Activated CD4-positive, alpha-beta T cell treated with anti-CD3 and anti-CD28 coated beads, Interleukin-2, amount 10 ng/mL, durations not matched to agents 7 days and 5 days (primary cell): ENCODE data around the gene NFKBIL1. TPM values are rescaled to one million over a fixed set of nuclear protein-coding genes. Genes with fewer than 3 reads are reported as not detected.

ENCODE experiments used
- CTCF ChIA-PET: fragments of 350-600 bp; sonication (Branson Sonifier 250); formaldehyde crosslinking; loops from one replicate; lab custom pipeline; 2021; ENCODE audit warnings: antibody characterized with exemption; lab: Charles Lee
- POLR2A ChIA-PET: fragments of 350-600 bp; sonication (Branson Sonifier 250); formaldehyde crosslinking; loops from one replicate; lab custom pipeline; 2021; ENCODE audit warnings: antibody characterized with exemption; lab: Charles Lee
- DNase-seq: peaks from one replicate; pipeline ENCODE4 v3.0.0-alpha.2; 2020
- H3K27ac Mint-ChIP-seq: one replicate; pipeline ENCODE4 v1.8.0; 2021; ENCODE audit warnings: mild to moderate bottlenecking, moderate library complexity, mixed read lengths
- H3K27me3 Mint-ChIP-seq: one replicate; pipeline ENCODE4 v1.8.0; 2021; ENCODE audit warnings: mixed read lengths
- H3K36me3 Mint-ChIP-seq: one replicate; pipeline ENCODE4 v1.8.0; 2021; ENCODE audit warnings: low read depth, mixed read lengths
- H3K4me1 Mint-ChIP-seq: one replicate; pipeline ENCODE4 v1.8.0; 2021; ENCODE audit warnings: mixed read lengths
- H3K4me3 Mint-ChIP-seq: one replicate; pipeline ENCODE4 v1.8.0; 2021; ENCODE audit warnings: mild to moderate bottlenecking, moderate library complexity, mixed read lengths
- H3K9me3 Mint-ChIP-seq: one replicate; pipeline ENCODE4 v1.8.0; 2021; ENCODE audit warnings: mixed read lengths
- total RNA-seq, 2 experiments: library from RNA; stranded (reverse); gene quantifications; one replicate each; pipeline ENCODE4 v1.2.3, GENCODE V29; 2021

NFKBIL1 gene
- total RNA-seq, 2 experiments from 2014 or later, result 15.8 to 16.0 TPM

DNA sequence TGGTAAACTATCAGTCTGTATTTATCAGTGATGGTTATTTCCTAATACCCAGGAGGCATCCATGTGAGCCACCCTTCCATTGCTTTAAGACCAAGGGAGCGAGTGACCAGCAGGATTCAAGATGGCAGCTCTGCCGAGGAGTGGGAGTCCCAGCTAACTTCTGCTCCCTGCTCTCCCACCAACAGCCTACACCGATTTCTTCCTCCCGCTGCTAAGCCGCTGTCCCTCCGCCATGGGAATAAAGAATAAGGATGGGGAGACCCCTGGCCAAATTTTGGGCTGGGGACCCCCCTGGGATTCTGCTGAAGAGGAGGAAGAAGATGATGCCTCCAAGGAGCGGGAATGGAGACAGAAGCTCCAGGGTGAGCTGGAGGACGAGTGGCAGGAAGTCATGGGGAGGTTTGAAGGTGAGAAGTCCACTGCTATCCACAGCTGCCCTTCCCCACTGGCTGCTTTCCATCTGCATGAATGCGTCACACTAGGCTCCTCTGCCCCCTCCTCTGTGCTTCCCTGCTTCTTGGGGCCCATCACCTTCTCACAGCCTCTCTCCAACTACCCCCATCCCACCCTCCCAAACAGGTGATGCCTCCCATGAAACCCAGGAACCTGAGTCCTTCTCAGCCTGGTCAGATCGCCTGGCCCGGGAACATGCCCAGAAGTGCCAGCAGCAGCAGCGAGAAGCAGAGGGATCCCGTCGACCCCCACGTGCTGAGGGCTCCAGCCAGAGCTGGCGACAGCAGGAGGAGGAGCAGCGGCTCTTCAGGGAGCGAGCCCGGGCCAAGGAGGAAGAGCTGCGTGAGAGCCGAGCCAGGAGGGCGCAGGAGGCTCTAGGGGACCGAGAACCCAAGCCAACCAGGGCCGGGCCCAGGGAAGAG, 10.3 kb downstream of the NFKBIL1 start:
- Mint-ChIP-seq H3K27ac (peak overlapping the region; percentile 69), H3K9me3 (no peaks in the 10 kb centered on the region), H3K27me3 (peaks cover 7% of the 10 kb centered on the region), H3K4me1 (peaks cover 65% of the 10 kb centered on the region), H3K4me3 (no peak overlapping the region), H3K36me3 (peaks cover 45% of the 10 kb centered on the region)
- ChIA-PET POLR2A (no interaction called here), CTCF (interaction anchor here (1.1 to 23.4 kb wide), 7 partner anchors 9 to 41 kb away, joined by 4 to 497 read pairs (median 5); partner anchors contain the start of genes ATP6V1G2, LST1, LTB and NCR3)
- no peak for DNase-seq

DNA sequence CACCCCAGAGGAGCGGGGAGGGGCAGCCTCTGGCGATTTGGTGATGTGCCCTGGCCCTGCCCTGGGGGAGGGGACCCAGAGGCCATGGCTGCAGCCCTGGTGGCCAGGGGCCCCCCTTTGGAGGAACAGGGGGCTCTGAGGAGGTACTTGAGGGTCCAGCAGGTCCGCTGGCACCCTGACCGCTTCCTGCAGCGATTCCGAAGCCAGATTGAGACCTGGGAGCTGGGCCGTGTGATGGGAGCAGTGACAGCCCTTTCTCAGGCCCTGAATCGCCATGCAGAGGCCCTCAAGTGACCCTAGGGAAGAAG, 10.9 kb downstream of the NFKBIL1 start:
- Mint-ChIP-seq H3K9me3 (no peaks in the 10 kb centered on the region), H3K36me3 (peaks cover 49% of the 10 kb centered on the region), H3K4me1 (peaks cover 69% of the 10 kb centered on the region), H3K4me3 (peak overlapping the region; percentile 62), H3K27ac (peak overlapping the region; percentile 89), H3K27me3 (peaks cover 11% of the 10 kb centered on the region)
- DNase-seq, result no peak
- CTCF ChIA-PET, result interaction anchor here (1.1 to 23.4 kb wide), 7 partner anchors 8 to 40 kb away, joined by 4 to 497 read pairs (median 16); partner anchors contain the start of genes ATP6V1G2, LST1, LTB and NCR3
- POLR2A ChIA-PET, result interaction anchor here (1.0 kb wide), 1 partner anchor 17 kb away, joined by 8 read pairs; the partner anchor contains the start of gene TNF

DNA sequence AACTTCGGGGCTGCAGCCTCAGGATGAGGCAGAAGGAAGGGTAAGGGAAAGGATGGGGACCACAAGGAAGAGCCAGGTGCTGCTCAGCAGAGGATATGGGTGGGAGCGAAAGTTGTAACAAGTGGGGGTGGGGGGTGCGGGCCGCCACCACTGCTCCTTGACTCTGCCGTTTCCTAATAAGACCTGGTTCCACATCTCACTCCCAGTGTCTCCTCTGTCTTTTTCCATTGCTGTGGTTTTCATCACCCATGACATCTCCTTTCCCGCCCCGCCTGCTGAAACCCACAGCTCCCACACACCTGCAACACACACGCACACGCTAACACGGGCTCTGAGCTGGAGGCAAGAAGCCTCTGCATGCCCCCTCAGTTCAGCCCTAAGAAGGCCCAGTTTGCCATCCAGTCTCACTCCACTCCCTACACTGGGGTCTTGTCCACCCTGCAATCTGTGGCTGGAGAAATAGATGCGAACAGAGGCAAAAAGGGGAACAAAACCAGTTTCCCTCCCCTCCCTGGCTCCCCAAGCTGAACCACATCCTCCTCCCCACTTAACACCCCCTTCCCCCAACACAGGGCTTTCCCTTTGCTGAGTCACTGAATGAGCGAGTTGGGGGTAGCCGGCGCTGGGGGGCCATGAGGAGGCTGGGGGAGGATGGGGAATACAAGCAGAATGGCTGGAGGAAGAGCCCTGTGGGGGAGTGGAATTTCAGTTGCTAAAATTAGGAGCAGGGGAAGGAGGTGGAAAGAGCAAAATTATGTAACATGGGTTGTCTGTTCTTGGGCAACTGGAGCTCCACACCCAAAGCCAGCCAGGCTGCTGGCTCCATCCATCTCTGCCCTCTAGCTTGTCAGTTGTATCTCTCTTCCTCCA, 11.5 kb downstream of the NFKBIL1 start:
- ChIA-PET CTCF (interaction anchor here (1.3 to 23.4 kb wide), 8 partner anchors 8 to 40 kb away, joined by 3 to 497 read pairs (median 16); partner anchors contain the start of genes LTA, LTB, NCR3 and TNF), POLR2A (interaction anchor here (0.6 to 1.6 kb wide), 4 partner anchors 10 to 22 kb away, joined by 3 to 8 read pairs (median 5); partner anchors contain the start of gene TNF)
- Mint-ChIP-seq H3K36me3 (peaks cover 52% of the 10 kb centered on the region), H3K9me3 (no peaks in the 10 kb centered on the region), H3K27ac (peak overlapping the region; percentile 89), H3K4me1 (peaks cover 72% of the 10 kb centered on the region), H3K27me3 (peaks cover 14% of the 10 kb centered on the region), H3K4me3 (peak overlapping the region; percentile 62)
- peak; percentile 59 for DNase-seq

DNA sequence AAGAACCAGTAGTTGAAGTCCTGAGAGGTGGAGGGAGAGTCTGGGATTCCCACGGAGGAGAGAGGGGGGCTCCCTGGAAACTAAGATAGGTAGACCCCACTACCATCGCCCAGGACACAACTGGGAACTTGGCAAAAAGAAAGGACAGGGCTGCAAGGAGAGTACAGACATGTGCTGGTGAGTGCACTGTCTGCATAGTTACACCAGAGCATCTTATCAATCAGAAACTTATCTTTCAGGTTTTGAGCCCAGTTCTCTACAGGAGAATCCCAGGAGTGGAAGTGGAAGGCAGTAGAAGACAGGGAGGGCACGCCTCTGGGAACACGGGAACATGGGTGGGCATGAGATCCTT, 12.2 kb downstream of the NFKBIL1 start:
- DNase-seq, result no peak
- Mint-ChIP-seq H3K4me3 (peak overlapping the region; percentile 62), H3K36me3 (peaks cover 53% of the 10 kb centered on the region), H3K27me3 (peaks cover 15% of the 10 kb centered on the region), H3K27ac (peak overlapping the region; percentile 89), H3K4me1 (peaks cover 72% of the 10 kb centered on the region), H3K9me3 (no peaks in the 10 kb centered on the region)
- ChIA-PET POLR2A (interaction anchor here (0.5 to 1.6 kb wide), 4 partner anchors 9 to 28 kb away, joined by 3 to 6 read pairs (median 4); no protein-coding TSS in a partner anchor), CTCF (interaction anchor here (1.3 to 23.4 kb wide), 8 partner anchors 9 to 39 kb away, joined by 3 to 497 read pairs (median 16); partner anchors contain the start of genes LTA, LTB, NCR3 and TNF)

DNA sequence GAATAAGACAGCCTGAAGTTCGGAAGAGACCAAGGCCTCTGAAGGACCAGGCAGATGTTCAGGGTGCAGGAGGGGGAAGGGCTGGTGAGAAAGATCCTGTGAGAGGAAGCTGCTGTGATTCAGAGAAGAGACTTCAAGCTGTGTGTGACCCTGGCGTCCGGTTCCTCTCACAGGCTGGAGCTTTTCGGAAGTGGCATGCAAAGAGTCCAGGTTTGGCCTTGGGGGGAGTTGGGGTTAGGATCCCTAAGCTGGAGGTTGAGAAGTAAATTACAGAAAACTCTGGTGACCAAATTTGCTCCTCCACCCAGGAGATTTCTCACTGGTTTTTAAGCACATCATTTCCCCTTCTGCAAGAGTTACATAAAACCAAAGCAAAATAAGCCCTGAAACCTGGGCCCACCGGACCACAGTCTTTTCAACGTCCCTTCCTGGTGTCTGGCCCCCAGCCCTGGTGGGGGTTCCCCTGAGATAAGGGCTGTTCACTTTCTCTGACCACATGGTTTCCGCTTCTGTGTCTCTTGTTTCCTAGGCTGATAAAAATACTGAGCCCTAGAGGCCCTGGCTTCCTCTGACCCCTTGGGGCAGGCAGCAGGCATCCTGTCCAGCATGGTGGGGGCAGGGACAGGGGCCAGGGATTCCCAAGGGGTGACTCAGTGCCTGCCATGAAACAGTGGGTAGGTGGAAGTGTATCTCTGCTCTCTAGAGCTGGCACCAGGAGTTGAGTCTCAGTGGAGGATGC, 12.7 kb downstream of the NFKBIL1 start:
- peaks cover 59% of the 10 kb centered on the region for H3K36me3 Mint-ChIP-seq
- ChIA-PET POLR2A (interaction anchor here (0.5 to 1.6 kb wide), 4 partner anchors 8 to 27 kb away, joined by 3 to 6 read pairs (median 4); partner anchors contain the start of gene TNF), CTCF (interaction anchor here (0.6 to 23.4 kb wide), 8 partner anchors 10 to 39 kb away, joined by 3 to 497 read pairs (median 16); partner anchors contain the start of genes LST1, LTA, LTB and NCR3)
- H3K4me1 Mint-ChIP-seq, result peaks cover 73% of the 10 kb centered on the region
- H3K9me3 Mint-ChIP-seq, result no peaks in the 10 kb centered on the region
- peak overlapping the region; percentile 62 for H3K4me3 Mint-ChIP-seq
- DNase-seq, result peak; percentile 66
- peaks cover 21% of the 10 kb centered on the region for H3K27me3 Mint-ChIP-seq
- peak overlapping the region; percentile 89 for H3K27ac Mint-ChIP-seq

DNA sequence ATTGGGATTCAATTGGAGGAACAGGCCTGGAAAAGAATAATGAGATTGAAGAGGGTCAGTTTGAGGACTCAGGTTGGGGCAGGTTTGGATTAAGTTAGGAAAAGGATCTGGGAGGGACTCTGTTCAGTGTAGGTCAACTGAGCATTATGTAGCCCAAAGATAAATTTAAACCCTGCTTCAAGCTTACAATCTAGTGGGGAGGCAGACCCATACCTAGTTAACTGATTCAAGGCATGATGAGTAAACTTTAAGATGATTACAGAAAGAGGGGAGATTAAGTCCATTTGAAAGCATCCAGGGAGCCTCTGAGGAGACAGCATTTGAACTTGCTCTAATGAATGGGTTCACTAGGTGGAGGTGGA, 13.3 kb downstream of the NFKBIL1 start:
- no peak for DNase-seq
- no peak overlapping the region for H3K27ac Mint-ChIP-seq
- peaks cover 77% of the 10 kb centered on the region for H3K4me1 Mint-ChIP-seq
- POLR2A ChIA-PET, result interaction anchor here (0.9 kb wide), 1 partner anchor 15 kb away, joined by 3 read pairs; the partner anchor contains the start of gene TNF
- H3K36me3 Mint-ChIP-seq, result peaks cover 64% of the 10 kb centered on the region
- CTCF ChIA-PET, result interaction anchor here (3.0 to 23.4 kb wide), 6 partner anchors 10 to 38 kb away, joined by 14 to 497 read pairs (median 21); partner anchors contain the start of genes LTA, LTB, NCR3 and TNF
- H3K9me3 Mint-ChIP-seq, result no peaks in the 10 kb centered on the region
- H3K4me3 Mint-ChIP-seq, result peak overlapping the region; percentile 62
- H3K27me3 Mint-ChIP-seq, result peaks cover 26% of the 10 kb centered on the region

DNA sequence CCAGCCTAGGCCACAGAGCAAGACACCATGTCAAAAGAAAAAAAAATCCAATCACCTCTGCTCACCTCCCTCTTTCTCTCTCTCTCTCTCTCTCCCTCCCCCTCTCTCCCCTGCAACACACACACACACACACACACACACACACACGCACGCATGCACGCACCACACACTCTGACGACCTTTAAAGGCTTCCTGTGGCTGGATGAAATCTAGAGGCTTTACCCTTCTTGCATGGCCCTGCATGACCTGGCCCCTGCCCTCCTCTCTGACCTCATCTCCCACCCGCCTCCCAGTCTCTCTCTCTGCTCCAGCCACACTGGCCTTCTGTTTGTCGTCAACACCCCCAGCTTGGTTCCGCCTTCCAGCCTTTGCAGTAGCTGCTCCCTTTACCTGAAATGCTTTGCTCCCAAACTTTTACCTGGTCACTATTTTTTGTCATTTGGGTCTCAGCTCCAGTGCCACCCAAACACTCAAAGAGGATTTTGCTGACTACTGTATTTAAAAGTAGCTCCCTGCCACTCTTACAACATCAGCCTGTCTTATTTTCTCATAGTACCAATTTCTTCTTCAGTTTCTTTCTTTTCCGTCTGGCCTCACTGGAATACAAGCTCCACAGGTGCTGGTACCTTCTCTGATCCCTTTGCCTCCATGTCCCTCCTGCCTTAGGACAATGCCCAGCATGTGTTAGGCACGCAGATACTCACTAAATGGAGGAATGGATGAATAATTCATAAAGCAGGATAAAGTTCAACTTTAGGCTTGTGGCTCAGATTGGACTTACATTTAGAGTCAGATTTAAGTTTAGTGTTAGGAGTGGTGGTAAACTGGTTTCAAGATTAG, 20.3 kb downstream of the NFKBIL1 start:
- DNase-seq, result peak; percentile 27
- Mint-ChIP-seq H3K9me3 (no peaks in the 10 kb centered on the region), H3K4me3 (peak overlapping the region; percentile 3), H3K4me1 (peaks cover 71% of the 10 kb centered on the region), H3K27ac (peak overlapping the region; percentile 75), H3K27me3 (peaks cover 27% of the 10 kb centered on the region), H3K36me3 (peaks cover 25% of the 10 kb centered on the region)
- ChIA-PET CTCF (interaction anchor here (0.7 to 6.7 kb wide), 9 partner anchors 10 to 93 kb away, joined by 3 to 60 read pairs (median 9); partner anchors contain the start of genes C6orf47, LST1, LTB and NCR3), POLR2A (interaction anchor here (0.5 to 1.9 kb wide), 4 partner anchors 8 to 370 kb away, joined by 3 to 4 read pairs (median 4); partner anchors contain the start of gene LTB)

DNA sequence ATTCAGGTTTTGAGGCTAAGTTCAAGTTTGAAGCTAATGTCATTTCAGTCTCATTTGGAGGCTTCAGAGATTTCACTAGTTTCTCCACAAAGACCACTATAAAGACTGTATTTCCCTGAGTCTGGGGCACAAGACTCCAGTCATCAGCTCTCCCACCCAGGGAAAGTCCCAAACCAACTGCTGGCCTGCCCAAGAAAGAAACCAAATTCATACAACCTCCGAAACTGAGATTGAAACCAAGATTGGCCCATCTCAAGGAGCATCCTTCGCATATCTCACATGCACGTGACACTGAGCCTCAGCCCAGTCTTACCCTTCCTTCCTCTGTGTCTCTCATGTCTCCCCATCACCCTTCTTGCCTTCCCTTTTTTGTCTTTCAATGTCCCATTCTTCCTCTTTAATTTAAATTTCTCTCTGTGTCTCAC, 21.1 kb downstream of the NFKBIL1 start:
- ChIA-PET POLR2A (interaction anchor here (0.5 to 1.9 kb wide), 5 partner anchors 9 to 371 kb away, joined by 3 to 4 read pairs (median 3); partner anchors contain the start of gene LTB), CTCF (interaction anchor here (0.7 to 6.7 kb wide), 9 partner anchors 9 to 92 kb away, joined by 3 to 60 read pairs (median 9); partner anchors contain the start of genes C6orf47, LST1, LTB and NCR3)
- Mint-ChIP-seq H3K4me1 (peaks cover 74% of the 10 kb centered on the region), H3K4me3 (peak overlapping the region; percentile 3), H3K27me3 (peaks cover 21% of the 10 kb centered on the region), H3K27ac (peak overlapping the region; percentile 75), H3K9me3 (no peaks in the 10 kb centered on the region), H3K36me3 (peaks cover 22% of the 10 kb centered on the region)
- DNase-seq, result peak; percentile 87

DNA sequence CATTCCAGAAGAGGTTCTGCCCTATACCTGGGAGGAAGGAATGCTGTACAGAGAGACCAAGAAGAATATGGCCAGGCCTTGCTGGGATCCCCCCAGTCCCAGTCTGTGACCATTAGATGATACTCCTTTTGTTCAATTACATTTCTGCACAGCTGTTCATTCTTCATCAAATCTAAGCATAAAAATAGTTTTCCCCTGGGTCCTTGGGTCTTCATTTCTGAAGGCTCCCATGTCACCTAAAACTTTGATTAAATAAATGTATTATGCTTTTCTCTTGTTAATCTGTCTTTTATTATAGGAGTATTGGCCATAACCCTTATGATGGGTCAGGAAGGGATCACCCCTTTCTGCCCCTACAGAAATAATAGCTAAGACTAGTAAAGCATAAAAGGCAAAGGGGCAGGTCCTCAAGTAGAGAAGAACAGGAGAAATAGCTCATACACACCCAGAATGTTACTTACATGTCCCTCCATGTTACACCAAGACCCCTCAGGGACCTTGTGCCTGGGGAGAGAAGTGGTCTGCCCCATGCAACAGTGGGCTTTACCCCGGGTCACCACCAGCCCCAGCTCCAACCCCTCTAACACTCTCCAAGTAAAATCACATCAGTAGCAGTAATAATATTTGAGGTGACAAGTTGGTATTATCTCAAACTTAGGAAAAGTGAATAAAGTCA, 22.6 kb downstream of the NFKBIL1 start:
- DNase-seq, result no peak
- Mint-ChIP-seq H3K9me3 (no peaks in the 10 kb centered on the region), H3K4me3 (no peak overlapping the region), H3K27ac (no peak overlapping the region), H3K4me1 (peaks cover 82% of the 10 kb centered on the region), H3K27me3 (peaks cover 14% of the 10 kb centered on the region), H3K36me3 (peaks cover 20% of the 10 kb centered on the region)
- ChIA-PET CTCF (interaction anchor here (0.5 to 6.7 kb wide), 8 partner anchors 10 to 359 kb away, joined by 3 to 60 read pairs (median 11); partner anchors contain the start of genes LST1, LTB, NCR3 and NFKBIL1), POLR2A (interaction anchor here (0.5 kb wide), 1 partner anchor 257 kb away, joined by 3 read pairs; the partner anchor contains the start of gene HSPA1B)
